Right renal cortex interstitium (tissue), 3 donors: ENCODE data around the gene ALK. TPM values are rescaled to one million over a fixed set of nuclear protein-coding genes. Genes with fewer than 3 reads are reported as not detected.

ENCODE experiments used
- DNase-seq, 3 donors: peaks; one replicate each; pipeline ENCODE4 v3.0.0-alpha.2; 2013; ENCODE audit warnings: low read depth in 3 of 3, low spot score in 2 of 3
- polyA plus RNA-seq, 3 donors: library from polyadenylated mRNA; unstranded; fragments of 120-200 nt; gene quantifications; one replicate each; pipeline ENCODE4 v1.2.1, GENCODE V29; 2013; ENCODE audit not compliant: insufficient read length in 3 of 3

ALK gene
- polyA plus RNA-seq, 3 donors = 0.29 to 0.31 (median 0.29) TPM

GRCh38 chr2:29725610-29726009, 195.8 kb downstream of the ALK start:
- DNase-seq = no peak

GRCh38 chr2:29724282-29724681, 197.1 kb downstream of the ALK start:
- no peak for DNase-seq

DNA sequence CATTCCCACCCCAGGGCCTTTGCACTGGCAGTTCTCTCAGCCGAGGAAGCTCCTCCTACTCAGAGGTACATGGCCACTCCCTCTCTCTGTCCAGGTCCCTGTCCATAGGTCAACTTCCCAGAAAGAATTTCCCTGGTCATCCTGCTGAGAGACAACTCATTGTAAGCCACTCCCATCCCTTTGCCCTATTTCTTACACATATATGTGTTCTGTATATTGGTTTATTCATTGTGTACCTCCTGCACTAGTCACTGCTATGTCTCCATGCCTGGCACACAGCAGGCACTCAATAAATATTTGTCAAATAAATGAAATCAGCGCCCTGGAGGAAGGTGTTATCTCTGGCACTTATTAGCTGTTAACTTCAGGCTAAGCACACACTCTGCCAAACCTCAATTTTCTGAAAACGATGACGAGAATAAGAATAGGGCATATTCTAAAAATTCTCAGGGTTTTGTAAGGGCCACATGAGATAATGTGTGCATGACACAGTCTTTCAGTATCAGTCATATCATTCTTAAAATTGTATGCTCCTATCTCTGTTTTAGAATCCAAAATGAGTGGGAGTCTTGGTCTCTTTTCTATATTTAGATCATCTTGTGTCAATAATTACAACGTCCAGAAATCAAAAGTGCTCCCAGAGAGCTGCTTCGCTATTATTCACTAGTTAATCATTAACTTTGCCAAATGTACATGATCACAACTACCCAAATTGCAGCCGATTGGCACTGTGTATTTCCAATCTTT, 198.0 kb downstream of the ALK start:
- DNase-seq = no peak

- no peak for DNase-seq
Observed at GRCh38 chr2:29719639-29720038, 201.7 kb downstream of the ALK start.

DNA sequence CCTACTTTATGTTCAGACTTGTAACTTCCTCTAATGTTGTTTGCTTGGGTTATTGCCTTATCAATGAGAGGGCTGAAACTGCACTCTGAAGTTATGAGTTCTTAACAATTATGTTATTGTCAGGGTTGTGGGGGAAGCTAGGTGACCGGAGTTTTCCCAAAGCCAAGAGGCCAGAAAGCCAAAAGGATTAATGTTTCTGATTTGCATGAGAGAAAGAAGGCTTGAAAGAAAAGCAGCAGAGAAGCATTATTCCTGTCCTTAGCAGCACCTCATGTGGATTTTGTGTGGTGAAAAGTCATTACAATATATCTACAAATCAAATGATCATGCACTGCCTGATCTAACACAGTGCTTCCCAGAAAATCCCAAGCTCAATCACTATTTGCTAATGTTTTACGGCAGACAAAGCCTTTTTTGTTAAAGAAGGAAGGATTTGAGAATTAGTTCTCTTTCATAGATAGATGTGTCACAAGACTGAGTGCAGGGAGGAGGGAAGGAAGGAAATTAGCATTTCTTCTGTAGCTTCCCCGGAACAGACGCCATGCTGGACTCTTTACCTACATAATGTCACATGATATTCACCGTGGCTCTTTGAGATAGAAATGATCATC, 203.2 kb downstream of the ALK start:
- DNase-seq = no peak

- no peak for DNase-seq
Observed at GRCh38 chr2:29715655-29716054, 205.7 kb downstream of the ALK start.

DNA sequence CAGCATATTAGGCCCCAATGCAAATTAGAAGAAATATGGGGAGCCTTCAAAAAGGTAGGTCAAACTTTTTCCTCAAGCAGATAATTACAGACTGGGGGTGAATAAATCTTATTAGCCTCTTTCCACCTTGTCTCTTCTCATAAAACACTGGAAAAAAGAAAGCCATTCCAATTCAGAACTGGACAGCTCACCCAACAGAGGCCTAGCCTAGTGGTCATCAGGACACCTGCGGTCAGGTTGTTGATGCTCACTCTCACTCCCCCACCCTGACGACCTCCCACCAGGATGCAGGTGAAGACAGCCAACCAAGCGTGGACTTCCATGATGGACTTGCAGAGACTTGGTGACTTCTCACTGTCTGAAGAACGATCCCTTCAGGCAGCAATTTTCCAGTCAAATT, 207.1 kb downstream of the ALK start:
- DNase-seq = no peak

- DNase-seq = no peak
Observed at GRCh38 chr2:29706171-29706720, 215.1 kb downstream of the ALK start.

DNA sequence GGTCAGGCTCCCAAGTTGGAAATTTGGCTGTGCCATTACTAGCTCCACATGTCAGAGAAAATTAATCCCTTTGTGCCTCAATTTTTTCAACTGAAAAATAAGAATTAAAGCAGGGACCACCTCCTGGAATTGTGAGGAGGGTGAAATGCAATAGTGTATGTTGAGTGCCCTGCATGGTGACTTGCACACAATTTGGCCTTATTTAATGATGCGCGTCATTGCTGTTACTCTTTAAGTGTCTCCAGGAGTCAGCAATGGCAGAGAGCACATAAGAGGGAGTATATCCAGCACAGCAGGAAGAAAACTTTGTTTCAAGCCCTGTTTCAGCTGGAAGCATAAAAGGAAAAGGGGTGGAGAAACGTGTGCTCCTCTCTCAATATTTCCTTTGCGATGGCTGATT, 215.8 kb downstream of the ALK start:
- DNase-seq = peak in 1 of 3 donors; percentile 39

DNA sequence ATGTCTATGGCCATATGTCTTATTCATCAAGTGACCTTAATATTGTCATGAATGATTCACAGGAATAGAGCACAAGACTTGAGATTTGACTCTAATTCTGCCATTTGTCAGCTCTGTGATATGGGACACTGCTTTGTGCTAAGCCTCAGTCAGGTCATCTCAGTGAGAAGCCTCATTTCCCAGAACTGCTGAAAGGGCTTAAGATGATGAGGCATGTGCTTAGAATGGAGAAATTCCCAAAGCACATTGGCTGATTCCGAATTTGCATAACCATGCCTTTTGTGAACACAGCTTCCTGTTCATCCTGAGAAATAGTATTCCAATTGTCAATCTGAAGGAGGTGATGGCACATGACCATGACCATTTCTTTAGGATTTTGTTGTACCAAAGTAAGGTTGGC, 218.1 kb downstream of the ALK start:
- no peak for DNase-seq

DNA sequence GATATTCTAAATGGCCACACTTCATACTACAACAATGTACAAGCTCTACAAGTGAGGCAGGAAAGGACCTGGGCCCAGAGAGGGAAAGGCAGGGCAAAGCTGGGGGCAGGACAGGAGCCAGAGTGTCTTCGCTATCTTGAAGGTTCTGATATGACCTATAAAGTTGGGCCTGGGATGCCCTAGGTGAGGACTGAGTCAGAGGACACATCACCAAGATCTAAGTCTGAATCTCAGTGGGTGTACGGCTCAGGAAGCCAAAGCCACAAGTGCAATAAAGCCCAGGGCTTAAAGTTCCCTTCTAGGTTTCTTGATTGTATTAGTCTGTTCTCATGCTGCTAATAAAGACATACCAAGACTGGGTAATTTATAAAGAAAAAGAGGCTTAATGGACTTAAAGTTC, 219.1 kb downstream of the ALK start:
- no peak for DNase-seq

- DNase-seq = no peak
Observed at GRCh38 chr2:29700560-29700959, 220.8 kb downstream of the ALK start.

- DNase-seq = no peak
Observed at GRCh38 chr2:29699045-29699444, 222.3 kb downstream of the ALK start.

GRCh38 chr2:29698216-29698615, 223.2 kb downstream of the ALK start:
- DNase-seq = no peak

GRCh38 chr2:29697715-29698114, 223.7 kb downstream of the ALK start:
- DNase-seq = no peak

GRCh38 chr2:29697181-29697580, 224.2 kb downstream of the ALK start:
- DNase-seq = no peak

DNA sequence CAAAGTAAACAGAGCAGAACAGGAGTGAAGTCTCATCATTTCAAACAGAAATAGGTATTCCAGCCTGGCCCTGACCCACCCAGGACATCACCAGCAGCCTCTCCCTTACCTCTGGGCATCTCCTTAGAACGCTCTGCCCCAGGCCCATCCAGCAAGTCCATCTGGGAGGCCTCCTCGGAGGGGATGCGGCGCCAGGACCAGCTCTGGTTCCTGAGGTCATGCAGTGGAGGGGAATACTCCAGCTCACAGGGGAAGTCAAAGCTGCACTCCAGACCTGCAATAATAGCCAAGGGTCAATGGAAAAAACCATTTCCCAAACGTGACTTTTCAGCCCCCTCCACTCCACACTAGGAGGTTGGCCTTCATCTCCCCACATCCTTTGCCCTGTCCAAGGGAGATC, 226.6 kb downstream of the ALK start:
- DNase-seq = no peak

GRCh38 chr2:29691391-29691950, 229.9 kb downstream of the ALK start:
- DNase-seq = no peak

GRCh38 chr2:29689666-29690065, 231.7 kb downstream of the ALK start:
- no peak for DNase-seq

GRCh38 chr2:29688429-29688828, 233.0 kb downstream of the ALK start:
- no peak for DNase-seq

DNA sequence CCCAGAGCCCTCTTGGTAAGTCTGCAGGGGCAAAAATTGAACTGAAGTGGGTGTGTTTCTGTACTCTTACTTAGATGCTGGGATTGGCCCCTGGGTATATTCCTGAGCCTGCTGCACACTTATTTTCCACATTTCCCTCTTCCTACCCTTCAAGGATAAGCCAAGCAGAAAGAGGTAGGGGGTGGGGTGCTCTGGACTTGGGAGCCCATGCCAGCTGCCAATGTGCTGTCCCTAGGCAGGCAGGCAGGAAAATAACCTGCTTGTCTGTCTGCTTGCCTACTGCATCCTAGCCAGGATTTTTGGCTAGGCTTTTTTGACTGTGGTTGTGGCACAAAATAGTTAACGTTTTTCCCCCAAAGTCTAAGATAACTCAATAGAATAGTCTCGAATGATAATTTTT, 234.3 kb downstream of the ALK start:
- DNase-seq = no peak

GRCh38 chr2:29676886-29677453, 244.4 kb downstream of the ALK start:
- DNase-seq = no peak
